IPS-NIHi11 (cell line): ENCODE measurements around the gene CNIH4.
"Not testable (repeated sequence)": the region's sequence is repeated elsewhere in the genome, so short reads cannot be mapped to it uniquely, and the experiment has no call there.

Experiments
- DNase-seq: peaks from one replicate; pipeline ENCODE4 v3.0.0; 2012; ENCODE audit warnings: mixed read lengths, low spot score

The CNIH4 gene

GRCh38 chr1:224348137-224348536 is 8.5 kb upstream of the CNIH4 start:
- DNase-seq: no peak

- DNase-seq: not testable (repeated sequence)
These were observed 7.0 kb upstream of the CNIH4 start for GRCh38 chr1:224349716-224350115.

- not testable (repeated sequence) for DNase-seq
These were observed 4.1 kb upstream of the CNIH4 start for GRCh38 chr1:224352436-224353085.

- no peak for DNase-seq
These were observed 2.4 kb upstream of the CNIH4 start for GRCh38 chr1:224353975-224354925.

GRCh38 chr1:224357626-224358124 is 996 bp downstream of the CNIH4 start:
- DNase-seq: no peak

GRCh38 chr1:224358237-224358636 is 1.6 kb downstream of the CNIH4 start:
- DNase-seq: no peak

GRCh38 chr1:224359207-224359606 is 2.5 kb downstream of the CNIH4 start:
- no peak for DNase-seq

GRCh38 chr1:224368409-224368808 is 11.7 kb downstream of the CNIH4 start:
- no peak for DNase-seq

- DNase-seq: no peak
These were observed 16.4 kb downstream of the CNIH4 start for GRCh38 chr1:224373008-224373590.

- DNase-seq: no peak
These were observed 18.4 kb downstream of the CNIH4 start for GRCh38 chr1:224375059-224375458.

GRCh38 chr1:224377676-224378006 is 21.0 kb downstream of the CNIH4 start:
- no peak for DNase-seq

- no peak for DNase-seq
These were observed 22.4 kb downstream of the CNIH4 start for GRCh38 chr1:224378855-224379631.

GRCh38 chr1:224380003-224380402 is 23.3 kb downstream of the CNIH4 start:
- no peak for DNase-seq

GRCh38 chr1:224381880-224382548 is 25.3 kb downstream of the CNIH4 start:
- DNase-seq: no peak

- DNase-seq: no peak
These were observed 26.5 kb downstream of the CNIH4 start for GRCh38 chr1:224383218-224383617.

- no peak for DNase-seq
These were observed 30.7 kb downstream of the CNIH4 start for GRCh38 chr1:224387302-224387912.

GRCh38 chr1:224387943-224388342 is 31.3 kb downstream of the CNIH4 start:
- no peak for DNase-seq

- DNase-seq: no peak
These were observed 33.8 kb downstream of the CNIH4 start for GRCh38 chr1:224390517-224390916.

GRCh38 chr1:224392411-224393249 is 36.0 kb downstream of the CNIH4 start:
- DNase-seq: no peak

- DNase-seq: no peak
These were observed 36.6 kb downstream of the CNIH4 start for GRCh38 chr1:224393294-224393693.
